Neural cell (in vitro differentiated cells): ENCODE measurements around the gene CELF4. TPM values are rescaled to one million over a fixed set of nuclear protein-coding genes. Genes with fewer than 3 reads are reported as not detected.

Experiments used
- H2AFZ ChIP-seq: fragments of 200-600, 300-800 bp; sonication (generic), shearing (Covaris generic); 2 replicates; pipeline ENCODE4 v1.6.0; 2014; ENCODE audit warnings: low read depth, mild to moderate bottlenecking, antibody characterized with exemption, low read length, moderate library complexity
- H3F3A ChIP-seq: fragments of 200-600 bp; shearing (Covaris generic); 2 replicates; pipeline ENCODE4 v1.6.1; 2016; ENCODE audit warnings: mild to moderate bottlenecking, moderate library complexity, mixed read lengths, antibody characterized with exemption, low read length; ENCODE audit not compliant: insufficient read depth, poor library complexity, severe bottlenecking
- H3K27ac ChIP-seq: fragments of 200-600, 300-800 bp; sonication (generic), shearing (Covaris generic); 2 replicates; pipeline ENCODE4 v1.5.1; 2014; ENCODE audit warnings: mild to moderate bottlenecking, low read length, moderate library complexity
- H3K27me3 ChIP-seq: fragments of 300-800, 200-600 bp; sonication (generic), shearing (Covaris generic); 2 replicates; pipeline ENCODE4 v1.6.0; 2014; ENCODE audit warnings: mild to moderate bottlenecking, low read depth, low read length, moderate library complexity; ENCODE audit not compliant: insufficient read depth
- H3K36me3 ChIP-seq: fragments of 300-800, 200-600 bp; sonication (generic), shearing (Covaris generic); 2 replicates; pipeline ENCODE4 v1.5.1; 2014; ENCODE audit warnings: mild to moderate bottlenecking, antibody characterized with exemption, low read length, moderate library complexity; ENCODE audit not compliant: insufficient read depth
- H3K4me2 ChIP-seq: fragments of 300-800, 200-600 bp; sonication (generic), shearing (Covaris generic); 2 replicates; pipeline ENCODE4 v1.6.0; 2014; ENCODE audit warnings: mild to moderate bottlenecking, low read length
- H3K4me3 ChIP-seq: fragments of 300-800, 200-600 bp; sonication (generic), shearing (Covaris generic); 2 replicates; pipeline ENCODE4 v1.5.1; 2014; ENCODE audit warnings: mild to moderate bottlenecking, low read length, moderate library complexity
- H3K79me2 ChIP-seq: fragments of 200-600 bp; shearing (Covaris generic); replicated peaks from 2 replicates; pipeline ENCODE4 v1.6.0; 2014; ENCODE audit warnings: mild to moderate bottlenecking, low read length, moderate library complexity; ENCODE audit not compliant: insufficient read depth
- H3K9ac ChIP-seq: fragments of 300-800, 200-600 bp; sonication (generic), shearing (Covaris generic); 2 replicates; pipeline ENCODE4 v1.6.1; 2016; ENCODE audit warnings: mild to moderate bottlenecking, low read length, mixed read lengths
- H3K9me2 ChIP-seq: fragments of 200-600 bp; shearing (Covaris generic); 2 replicates; pipeline ENCODE4 v1.6.1; 2016; ENCODE audit warnings: mild to moderate bottlenecking, low read length, mixed read lengths; ENCODE audit not compliant: insufficient read depth
- H3K9me3 ChIP-seq: fragments of 200-600, 300-800 bp; sonication (generic), shearing (Covaris generic); 2 replicates; pipeline ENCODE4 v1.6.1; 2016; ENCODE audit warnings: mild to moderate bottlenecking, mixed run types, low read length, moderate library complexity, mixed read lengths
- H4K20me1 ChIP-seq: fragments of 200-600 bp; shearing (Covaris generic); 2 replicates; pipeline ENCODE4 v1.6.1; 2016; ENCODE audit warnings: mild to moderate bottlenecking, mixed run types; ENCODE audit not compliant: insufficient read depth
- CTCF ChIP-seq: fragments of 450-650 bp; IDR thresholded peaks from 2 replicates; pipeline ENCODE4 v1.5.1; 2014; ENCODE audit warnings: antibody characterized with exemption, mild to moderate bottlenecking, moderate library complexity; ENCODE audit not compliant: poor library complexity, severe bottlenecking
- EP300 ChIP-seq: fragments of 450-650 bp; conservative IDR thresholded peaks from 2 replicates; pipeline ENCODE4 v1.6.1; 2014; ENCODE audit warnings: antibody characterized with exemption, mild to moderate bottlenecking, moderate library complexity; ENCODE audit not compliant: poor library complexity, severe bottlenecking
- EZH2 ChIP-seq: fragments of 200-600, 300-800 bp; shearing (Covaris generic), sonication (generic); IDR thresholded peaks from 2 replicates; pipeline ENCODE4 v1.6.1; 2014; ENCODE audit warnings: antibody characterized with exemption, low read length, borderline replicate concordance, mild to moderate bottlenecking; ENCODE audit not compliant: insufficient read depth, poor library complexity, severe bottlenecking
- MXI1 ChIP-seq: fragments of 450-650 bp; conservative IDR thresholded peaks from 2 replicates; pipeline ENCODE4 v1.6.1; 2014; ENCODE audit warnings: antibody characterized with exemption, mild to moderate bottlenecking; ENCODE audit not compliant: poor library complexity, severe bottlenecking
- POLR2AphosphoS5 ChIP-seq: IDR thresholded peaks from 2 replicates; pipeline ENCODE4 v1.6.1; 2012
- RAD21 ChIP-seq: fragments of 450-650 bp; conservative IDR thresholded peaks from 2 replicates; pipeline ENCODE4 v1.6.1; 2014; ENCODE audit warnings: antibody characterized with exemption, mild to moderate bottlenecking, moderate library complexity
- REST ChIP-seq: IDR thresholded peaks from 2 replicates; pipeline ENCODE4 v1.6.1; 2012; ENCODE audit warnings: borderline replicate concordance
- SMC3 ChIP-seq: fragments of 450-650 bp; conservative IDR thresholded peaks from 2 replicates; pipeline ENCODE4 v1.6.1; 2014; ENCODE audit warnings: antibody characterized with exemption, mild to moderate bottlenecking, moderate library complexity; ENCODE audit not compliant: poor library complexity
- TAF1 ChIP-seq: IDR thresholded peaks from 2 replicates; pipeline ENCODE4 v1.6.1; 2012; ENCODE audit warnings: low read depth
- polyA plus RNA-seq: library from polyadenylated mRNA; depleted of rRNA; stranded (reverse); fragments of >200 nt; gene quantifications from 2 replicates; pipeline ENCODE4 v1.2.3, GENCODE V29; 2014

Gene CELF4
- polyA plus RNA-seq, 1 donor from 2014 or later, result 191 TPM

GRCh38 chr18:37456873-37457272 lies 108.7 kb downstream of the CELF4 start:
- no peak overlapping the region for H3K27ac ChIP-seq
- TF ChIP-seq RAD21, result no peak
- no peak for TF ChIP-seq CTCF
- TF ChIP-seq SMC3, result no peak
- TF ChIP-seq TAF1, result no peak
- TF ChIP-seq POLR2AphosphoS5, result no peak
- no peak for TF ChIP-seq EZH2
- TF ChIP-seq EP300, result no peak
- no peak for TF ChIP-seq MXI1
- TF ChIP-seq REST, result no peak
- no peaks in the 10 kb centered on the region for H3K79me2 ChIP-seq
- no peaks in the 10 kb centered on the region for H3F3A ChIP-seq
- no peaks in the 10 kb centered on the region for H3K27me3 ChIP-seq
- H3K9me2 ChIP-seq, result no peaks in the 10 kb centered on the region
- no peak overlapping the region for H2AFZ ChIP-seq
- H3K9ac ChIP-seq, result no peak overlapping the region
- no peaks in the 10 kb centered on the region for H3K9me3 ChIP-seq
- no peaks in the 10 kb centered on the region for H4K20me1 ChIP-seq
- H3K4me2 ChIP-seq, result no peak overlapping the region
- H3K4me3 ChIP-seq, result no peak overlapping the region
- no peaks in the 10 kb centered on the region for H3K36me3 ChIP-seq

GRCh38 chr18:37456395-37456794 lies 109.2 kb downstream of the CELF4 start:
- Histone ChIP-seq H3K27ac (no peak overlapping the region), H3K27me3 (no peaks in the 10 kb centered on the region), H3F3A (no peaks in the 10 kb centered on the region), H3K9ac (no peak overlapping the region), H3K4me2 (no peak overlapping the region), H2AFZ (no peak overlapping the region), H4K20me1 (no peaks in the 10 kb centered on the region), H3K79me2 (no peaks in the 10 kb centered on the region), H3K36me3 (no peaks in the 10 kb centered on the region), H3K9me3 (no peaks in the 10 kb centered on the region), H3K9me2 (no peaks in the 10 kb centered on the region), H3K4me3 (no peak overlapping the region)
- TF ChIP-seq SMC3, result no peak
- no peak for TF ChIP-seq TAF1
- no peak for TF ChIP-seq REST
- TF ChIP-seq RAD21, result no peak
- TF ChIP-seq CTCF, result no peak
- no peak for TF ChIP-seq EZH2
- no peak for TF ChIP-seq POLR2AphosphoS5
- no peak for TF ChIP-seq EP300
- TF ChIP-seq MXI1, result no peak
